ENCODE measurements around the gene UQCC3.
A peak's percentile ranks its signal among the peaks of the same experiment; 100 is the strongest.
"Not testable (repeated sequence)": the region's sequence is repeated elsewhere in the genome, so short reads cannot be mapped to it uniquely, and the experiment has no call there.

The UQCC3 gene, protein sequence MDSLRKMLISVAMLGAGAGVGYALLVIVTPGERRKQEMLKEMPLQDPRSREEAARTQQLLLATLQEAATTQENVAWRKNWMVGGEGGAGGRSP

DNA sequence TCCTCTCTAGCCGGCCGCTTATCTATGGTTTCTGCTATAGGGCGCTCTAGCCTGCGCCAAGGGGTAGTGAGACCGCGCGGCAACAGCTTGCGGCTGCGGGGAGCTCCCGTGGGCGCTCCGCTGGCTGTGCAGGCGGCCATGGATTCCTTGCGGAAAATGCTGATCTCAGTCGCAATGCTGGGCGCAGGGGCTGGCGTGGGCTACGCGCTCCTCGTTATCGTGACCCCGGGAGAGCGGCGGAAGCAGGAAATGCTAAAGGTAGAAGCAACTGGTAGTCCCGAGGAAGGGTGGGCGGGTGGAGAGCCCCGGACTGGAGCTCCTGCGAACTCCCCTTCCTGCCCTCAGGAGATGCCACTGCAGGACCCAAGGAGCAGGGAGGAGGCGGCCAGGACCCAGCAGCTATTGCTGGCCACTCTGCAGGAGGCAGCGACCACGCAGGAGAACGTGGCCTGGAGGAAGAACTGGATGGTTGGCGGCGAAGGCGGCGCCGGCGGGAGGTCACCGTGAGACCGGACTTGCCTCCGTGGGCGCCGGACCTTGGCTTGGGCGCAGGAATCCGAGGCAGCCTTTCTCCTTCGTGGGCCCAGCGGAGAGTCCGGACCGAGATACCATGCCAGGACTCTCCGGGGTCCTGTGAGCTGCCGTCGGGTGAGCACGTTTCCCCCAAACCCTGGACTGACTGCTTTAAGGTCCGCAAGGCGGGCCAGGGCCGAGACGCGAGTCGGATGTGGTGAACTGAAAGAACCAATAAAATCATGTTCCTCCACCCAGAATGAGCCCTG lies at the start of gene UQCC3, which contains the start of gene LBHD1:
UQCC3 (plus strand) TSS at position 66 of the 782 bp plus-strand sequence; CDS start at position 139, 73 bp downstream.
LBHD1 (minus strand) TSS at position 660 of the 782 bp plus-strand sequence. CDS start 2,236 bp downstream, outside the sequence.
- peak; percentile 83 to 89 for DNase-seq

DNA sequence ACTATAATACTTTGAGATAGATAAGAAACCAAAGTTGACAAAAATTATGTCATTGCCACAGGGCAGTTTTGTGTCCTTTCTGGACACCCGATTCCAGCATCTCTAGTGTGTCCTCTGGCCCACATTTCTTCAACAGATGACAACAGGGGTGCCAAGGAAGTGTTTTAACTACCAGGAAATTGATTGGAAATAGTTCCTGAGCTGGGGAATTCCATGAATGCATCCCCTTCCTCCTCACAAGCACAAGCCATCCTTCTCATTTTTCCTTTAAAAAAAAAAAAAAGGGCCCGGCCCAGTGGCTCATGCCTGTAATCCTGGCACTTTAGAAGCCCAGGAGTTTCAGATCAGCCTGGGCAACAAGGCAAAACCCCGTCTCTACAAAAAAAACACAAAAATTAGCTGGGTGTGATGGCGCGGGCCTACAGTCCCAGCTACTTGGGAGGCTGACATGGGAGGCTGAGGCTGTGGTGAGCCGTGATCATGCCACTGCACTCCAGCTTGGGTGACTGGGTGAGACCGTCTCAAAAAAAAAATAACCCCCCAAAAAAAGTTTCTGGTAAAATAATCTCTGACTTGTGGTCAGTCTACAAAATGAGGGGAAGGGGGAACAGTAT lies 48.9 kb upstream of the UQCC3 start:
- DNase-seq = no peak

DNA sequence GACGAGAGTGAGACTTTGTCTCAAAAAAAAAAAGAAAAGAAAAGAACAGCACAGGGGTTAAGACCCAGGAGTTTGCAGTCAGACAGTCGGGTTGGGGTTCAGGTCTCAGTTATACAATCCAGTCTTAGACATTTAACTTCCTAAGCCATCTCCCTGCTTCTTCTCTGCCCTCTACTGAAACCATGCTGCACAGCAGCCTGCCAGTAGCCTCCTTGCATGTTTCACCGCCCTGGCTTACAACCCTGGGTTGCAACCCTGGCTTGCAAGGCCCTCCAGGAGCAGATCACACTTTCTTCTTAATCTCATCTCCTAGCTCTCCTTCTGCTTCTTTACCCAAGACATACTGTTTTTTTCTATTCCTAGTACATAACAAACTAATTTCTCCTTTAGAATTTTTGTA lies 43.8 kb upstream of the UQCC3 start:
- peak in 1 of 2 donors; percentile 14 for DNase-seq

DNA sequence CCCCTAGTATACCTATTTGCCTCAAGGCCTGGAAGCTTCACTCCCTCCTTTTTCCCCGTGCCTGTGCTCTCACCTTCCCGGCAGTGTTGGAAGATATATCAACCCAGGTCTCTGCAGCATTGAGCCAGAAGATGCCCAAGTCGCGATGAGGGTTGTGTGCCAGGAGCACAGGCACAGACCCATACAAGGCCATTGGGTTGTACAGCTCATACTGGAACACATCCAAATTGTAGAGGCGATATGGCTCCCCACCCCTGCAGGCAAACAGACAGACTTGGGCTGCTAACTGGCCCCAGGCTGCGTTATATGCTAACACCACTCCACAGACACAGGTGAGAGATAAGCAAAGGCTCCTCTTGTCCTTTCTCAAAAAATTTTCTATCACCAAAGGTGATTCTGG lies 39.0 kb upstream of the UQCC3 start:
- no peak for DNase-seq

DNA sequence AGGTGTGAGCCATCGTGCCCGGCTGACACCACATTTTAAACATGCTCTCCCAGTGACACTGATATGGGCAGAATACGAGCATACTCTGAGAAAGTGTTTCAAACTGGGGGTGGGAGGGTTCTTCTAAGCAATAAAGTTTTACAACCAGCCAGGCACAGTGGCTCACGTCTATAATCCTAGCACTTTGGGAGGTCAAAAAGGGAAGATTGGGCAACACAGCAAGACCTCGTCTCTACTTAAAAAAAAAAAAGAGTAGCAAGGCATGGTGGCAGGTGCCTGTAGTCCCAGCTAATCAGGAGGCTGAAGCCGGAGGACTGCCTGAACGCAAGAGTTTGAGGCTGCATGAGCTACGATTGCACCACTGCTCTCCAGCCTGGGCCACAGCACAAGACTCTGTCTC lies 27.3 kb upstream of the UQCC3 start:
- no peak for DNase-seq

DNA sequence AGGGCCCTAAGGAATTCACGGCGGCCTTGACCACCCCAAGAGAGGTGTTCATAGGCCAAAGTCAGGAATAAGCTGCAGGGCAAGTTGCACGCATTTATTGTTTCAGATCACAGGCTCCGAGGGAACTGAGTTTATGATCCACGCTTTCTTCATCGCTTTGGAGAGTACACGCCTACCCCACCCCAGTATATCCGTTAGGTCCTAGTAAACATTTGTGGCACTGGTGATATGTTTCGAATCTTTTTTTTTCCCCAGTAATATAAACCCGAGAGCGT lies 25.9 kb upstream of the UQCC3 start:
- DNase-seq = peak in 1 of 2 donors; percentile 19

DNA sequence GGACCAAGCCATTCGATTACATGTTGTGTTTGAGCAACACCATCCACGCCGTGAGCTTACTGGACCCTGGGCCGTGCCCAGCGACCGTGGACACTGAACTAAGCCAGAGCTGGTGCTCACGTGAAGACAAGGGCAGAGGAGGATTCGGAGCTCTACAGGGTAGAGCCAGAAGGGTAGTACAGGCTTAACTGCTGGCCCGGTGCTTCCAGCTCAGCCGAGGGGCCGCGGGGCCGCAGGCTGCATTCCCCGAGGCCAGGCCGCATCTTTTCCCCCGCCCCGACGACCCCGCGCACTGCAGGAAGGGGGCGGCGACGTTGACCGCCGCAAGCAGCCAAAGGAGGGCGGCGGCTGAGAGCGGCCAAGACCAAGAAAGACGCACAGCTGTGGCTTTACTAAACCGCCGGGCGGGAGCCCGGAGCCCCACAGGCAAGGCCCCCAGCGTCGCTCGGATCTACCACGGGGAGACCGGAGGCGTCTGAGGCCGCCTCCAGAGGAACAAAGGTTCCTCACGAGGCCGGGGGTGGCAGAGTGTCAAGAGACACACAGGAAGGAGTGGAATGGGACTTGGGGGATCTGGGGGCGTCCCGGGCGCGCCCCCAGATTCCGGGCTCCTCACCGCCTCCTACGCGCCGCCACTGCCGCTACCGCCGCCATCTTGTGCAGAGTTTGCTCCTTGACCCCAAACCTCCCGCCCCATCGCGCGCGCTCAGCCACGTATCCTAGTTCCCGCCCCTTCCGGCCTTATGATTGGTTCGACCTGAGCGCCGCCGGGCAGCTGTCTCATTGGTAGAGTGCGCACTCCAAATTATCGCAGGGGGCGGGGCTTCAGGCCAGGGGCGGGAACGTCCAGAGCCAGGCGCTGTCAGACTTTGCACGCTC lies 25.3 kb upstream of the UQCC3 start, which contains the start of gene GANAB:
GANAB (minus strand) TSS at position 668 of the 879 bp plus-strand sequence; CDS start at position 654, 14 bp downstream.
- DNase-seq = peak; percentile 98 to 99

DNA sequence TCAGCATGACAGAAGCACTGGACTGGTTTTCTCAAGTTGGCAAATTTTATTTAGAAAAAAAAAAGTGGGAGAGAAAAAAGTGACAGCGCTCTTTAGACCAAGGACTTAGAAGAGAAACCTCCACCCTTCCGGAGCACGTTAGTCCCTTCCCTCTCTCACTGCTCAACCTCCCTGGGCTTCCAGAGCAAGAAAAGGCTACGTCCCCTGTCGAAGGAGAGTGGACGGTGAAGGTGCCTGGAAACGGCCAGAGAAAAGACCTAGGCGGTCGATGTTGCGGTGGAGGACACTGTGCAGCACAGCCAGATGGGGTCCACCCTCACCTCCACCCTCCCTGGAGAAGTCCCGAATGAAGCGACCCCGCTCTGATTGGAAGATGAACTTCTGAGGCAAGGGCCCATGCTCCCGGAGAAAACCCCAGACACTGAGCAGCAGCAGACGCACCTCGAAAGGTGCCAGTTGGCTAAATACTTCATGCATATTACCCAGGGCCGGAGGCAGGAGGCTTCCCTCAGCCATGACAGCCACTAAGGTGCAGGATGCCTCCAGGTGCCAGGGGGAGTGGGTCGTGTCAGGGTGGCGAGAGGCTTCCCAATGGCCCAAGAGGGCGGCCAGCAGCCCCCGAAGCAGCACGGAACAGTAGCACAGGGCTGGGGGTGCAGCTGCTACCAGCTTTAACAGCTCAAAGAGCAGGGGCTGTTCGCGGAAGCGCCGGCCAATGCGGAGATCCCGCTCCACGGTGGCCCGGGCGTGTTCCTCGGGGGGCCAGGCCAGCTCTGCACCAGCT lies 24.5 kb upstream of the UQCC3 start:
- DNase-seq = no peak

DNA sequence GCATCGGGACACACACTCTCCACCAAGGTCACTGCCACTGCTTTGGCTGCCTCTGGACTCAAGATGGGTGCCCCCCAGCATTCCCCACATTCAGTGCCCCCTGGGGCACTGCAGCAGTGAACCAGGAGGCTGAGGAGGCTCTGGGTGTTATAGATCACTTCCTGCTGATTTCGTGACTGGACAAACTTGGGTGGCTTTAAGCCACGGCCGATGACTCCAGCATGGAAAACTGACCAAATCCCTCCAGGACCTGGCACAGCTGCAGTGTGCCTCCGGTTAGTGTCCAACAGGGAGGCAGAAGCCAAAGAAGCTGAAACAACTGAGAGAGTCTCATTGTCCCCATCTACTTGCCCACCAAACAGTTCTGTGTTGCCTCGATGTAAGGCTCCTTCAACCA lies 23.9 kb upstream of the UQCC3 start:
- DNase-seq = no peak

DNA sequence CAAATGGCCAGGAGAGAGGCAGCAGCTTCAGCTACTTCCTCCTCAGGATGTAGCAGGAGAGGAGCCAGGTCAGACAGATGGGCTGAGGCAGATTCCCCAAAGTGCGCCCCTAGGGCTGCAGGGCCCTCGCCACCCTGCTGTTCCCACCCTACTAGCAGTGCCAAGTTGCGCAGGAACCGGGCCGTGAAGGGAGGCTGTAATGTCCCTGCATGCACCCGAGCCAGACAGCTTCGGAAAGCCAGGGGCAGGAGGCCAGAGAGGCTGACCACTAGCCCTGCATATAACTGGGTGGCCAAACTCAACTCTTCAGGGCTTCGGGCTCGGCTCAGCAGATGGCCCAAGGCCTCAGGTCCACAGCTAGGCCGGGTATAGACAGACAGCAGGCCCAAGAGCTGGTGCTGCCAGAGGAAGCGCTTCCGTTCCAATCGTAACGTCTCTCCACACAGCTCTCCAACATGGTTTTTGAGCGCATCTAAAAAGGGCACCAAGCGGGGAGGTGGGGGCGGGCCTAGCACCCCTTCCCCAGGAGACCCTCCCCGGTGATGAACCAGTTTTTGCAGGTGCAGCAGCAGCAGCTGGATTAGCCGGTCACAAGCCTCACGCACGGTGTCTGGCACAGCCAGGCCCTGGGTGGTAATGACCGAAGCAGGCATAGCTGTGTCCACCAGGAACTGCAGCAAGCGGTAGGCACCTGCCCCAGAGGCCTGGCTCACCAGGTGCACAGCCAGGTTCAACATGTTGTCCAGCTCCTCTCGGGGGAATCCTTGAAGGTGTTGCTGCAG lies 23.1 kb upstream of the UQCC3 start:
- no peak for DNase-seq

DNA sequence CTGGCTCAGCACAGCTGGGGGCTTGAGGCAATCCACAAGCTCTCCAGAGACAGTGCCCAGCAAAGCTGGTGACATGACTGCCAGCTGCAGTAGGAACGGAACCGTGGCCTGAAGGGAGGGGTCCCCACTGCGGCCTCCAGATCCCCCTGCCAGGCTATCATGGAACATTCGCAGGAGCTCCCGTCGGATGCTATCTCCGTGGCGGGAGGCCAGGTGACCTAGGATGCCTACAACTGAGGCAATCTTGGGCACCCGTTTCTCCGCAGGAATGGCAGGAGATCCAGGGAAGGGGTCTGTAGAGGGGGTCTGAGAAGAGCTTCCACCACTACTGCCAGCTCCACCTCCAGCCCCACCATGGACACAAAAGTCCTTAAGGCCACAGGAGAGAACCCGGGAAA lies 22.5 kb upstream of the UQCC3 start:
- DNase-seq = no peak

DNA sequence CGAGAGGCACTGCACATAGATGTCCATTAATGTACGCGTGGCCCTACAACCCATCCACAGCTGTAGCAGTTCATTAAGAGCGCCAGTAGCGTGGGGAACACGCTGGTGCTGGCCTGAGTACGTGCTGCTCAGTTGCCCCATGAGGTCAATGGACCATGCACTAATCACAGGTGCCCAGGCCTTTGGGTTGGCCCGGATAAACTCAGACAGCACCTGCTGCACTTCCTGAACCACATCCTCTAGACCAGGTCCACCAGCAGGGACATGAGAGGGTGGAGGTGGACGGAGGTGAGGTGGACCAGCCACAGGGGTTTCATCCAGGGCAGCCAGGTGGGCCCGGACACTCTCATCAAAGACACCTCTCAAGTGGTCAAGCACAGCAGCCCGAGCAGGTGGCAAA lies 22.0 kb upstream of the UQCC3 start:
- DNase-seq = no peak

DNA sequence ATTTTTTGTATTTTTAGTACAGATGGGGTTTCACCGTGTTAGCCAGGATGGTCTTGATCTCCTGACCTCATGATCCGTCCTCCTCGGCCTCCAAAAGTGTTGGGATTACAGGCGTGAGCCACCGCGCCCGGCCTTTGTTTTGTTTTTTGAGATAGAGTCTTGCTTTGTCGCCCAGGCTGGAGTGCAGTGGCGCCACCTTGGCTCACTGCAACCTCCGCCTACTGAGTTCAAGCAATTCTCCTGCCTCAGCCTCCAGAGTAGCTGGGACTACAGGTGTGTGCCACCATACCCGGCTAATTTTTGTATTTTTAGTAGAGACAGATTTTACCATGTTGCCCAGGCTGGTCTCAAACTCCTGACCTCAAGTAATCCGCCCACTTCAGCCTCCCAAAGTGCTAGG lies 21.2 kb upstream of the UQCC3 start:
- not testable (repeated sequence) for DNase-seq

DNA sequence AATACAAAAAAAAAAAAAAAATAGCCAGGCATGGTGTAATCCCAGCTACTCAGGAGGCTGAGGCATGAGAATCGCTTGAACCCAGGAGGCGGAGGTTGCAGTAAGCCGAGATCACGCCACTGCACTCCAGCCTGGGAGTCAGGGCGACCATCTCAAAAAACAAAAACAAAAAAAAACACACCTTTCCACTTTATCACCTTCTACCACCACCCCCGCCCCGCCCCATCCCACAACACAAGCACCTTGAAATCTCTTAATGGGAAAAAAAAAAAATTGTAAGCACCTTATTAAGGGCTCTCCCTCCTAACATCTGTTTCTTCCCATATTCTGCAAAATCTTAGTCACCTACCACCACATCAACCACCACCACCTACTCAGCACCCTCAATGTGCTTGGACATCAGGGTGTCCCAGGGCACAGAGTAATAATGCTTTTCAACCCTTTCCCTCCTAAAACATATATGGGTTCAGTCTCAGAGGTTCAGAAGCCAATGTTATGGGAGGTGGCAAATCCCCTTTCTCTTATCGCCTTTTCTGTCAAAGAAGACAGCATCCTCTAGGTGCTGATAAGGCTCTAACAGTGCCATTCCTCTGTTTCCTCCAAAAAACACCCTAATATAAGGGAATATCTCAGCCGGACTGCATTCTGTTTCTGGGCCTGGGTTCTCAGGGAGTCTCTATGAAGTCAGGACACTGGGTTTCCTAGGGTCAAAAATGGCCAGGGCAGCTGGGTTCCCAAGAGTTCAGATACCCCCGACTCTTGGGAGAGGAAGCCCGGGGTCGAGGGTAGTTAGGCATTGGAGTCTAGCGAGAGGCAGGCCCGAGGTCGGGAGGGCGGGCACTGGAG lies 19.1 kb upstream of the UQCC3 start:
- DNase-seq = no peak

DNA sequence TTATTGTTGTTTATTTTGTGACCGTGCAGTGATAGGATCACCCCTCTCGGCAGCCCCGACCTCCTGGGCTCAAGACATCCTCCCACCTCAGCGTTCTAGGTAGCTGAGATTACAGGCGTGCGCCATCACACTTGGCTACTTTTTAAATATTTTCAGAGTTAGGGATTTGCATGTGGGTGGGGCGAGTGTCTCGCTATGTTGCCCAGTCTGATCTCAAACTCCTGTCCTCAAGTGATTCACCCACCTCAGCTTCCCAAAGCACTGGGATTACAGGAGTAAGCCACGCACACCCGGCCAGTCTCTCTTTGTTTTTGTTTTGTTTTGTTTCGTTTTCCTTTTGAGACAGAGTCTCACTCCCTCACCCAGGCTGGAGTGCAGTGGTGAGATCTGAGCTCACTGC lies 17.2 kb upstream of the UQCC3 start:
- no peak for DNase-seq

DNA sequence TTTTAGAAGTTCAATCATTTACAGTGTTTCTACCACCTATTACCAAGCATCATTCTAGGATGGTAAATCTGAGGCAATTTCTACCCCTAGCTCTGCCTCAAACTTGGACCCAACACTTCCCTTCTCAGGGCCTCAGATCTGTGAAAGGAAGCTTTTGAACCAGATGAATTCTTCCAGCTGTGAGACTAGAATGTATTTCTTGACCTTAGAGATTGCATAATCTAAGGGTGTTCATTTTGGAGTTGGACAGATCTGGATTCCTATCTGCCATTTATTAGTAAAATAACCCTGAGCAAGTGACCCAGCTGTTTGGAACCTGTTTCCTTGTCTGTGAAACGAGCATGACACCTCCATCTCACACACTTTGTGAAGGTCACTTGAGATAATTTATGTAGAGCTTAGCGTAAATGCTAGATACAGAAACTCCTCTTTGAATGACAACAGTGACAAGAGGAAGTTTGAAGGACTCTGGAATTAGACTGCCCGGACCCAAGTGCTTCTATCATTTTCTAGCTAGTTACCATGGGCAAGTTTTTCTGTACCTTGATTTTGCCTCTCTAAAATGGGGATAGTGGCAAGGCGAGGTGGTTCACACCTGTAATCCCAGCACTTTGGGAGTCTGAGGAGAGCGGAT lies 14.6 kb upstream of the UQCC3 start:
- DNase-seq = no peak

DNA sequence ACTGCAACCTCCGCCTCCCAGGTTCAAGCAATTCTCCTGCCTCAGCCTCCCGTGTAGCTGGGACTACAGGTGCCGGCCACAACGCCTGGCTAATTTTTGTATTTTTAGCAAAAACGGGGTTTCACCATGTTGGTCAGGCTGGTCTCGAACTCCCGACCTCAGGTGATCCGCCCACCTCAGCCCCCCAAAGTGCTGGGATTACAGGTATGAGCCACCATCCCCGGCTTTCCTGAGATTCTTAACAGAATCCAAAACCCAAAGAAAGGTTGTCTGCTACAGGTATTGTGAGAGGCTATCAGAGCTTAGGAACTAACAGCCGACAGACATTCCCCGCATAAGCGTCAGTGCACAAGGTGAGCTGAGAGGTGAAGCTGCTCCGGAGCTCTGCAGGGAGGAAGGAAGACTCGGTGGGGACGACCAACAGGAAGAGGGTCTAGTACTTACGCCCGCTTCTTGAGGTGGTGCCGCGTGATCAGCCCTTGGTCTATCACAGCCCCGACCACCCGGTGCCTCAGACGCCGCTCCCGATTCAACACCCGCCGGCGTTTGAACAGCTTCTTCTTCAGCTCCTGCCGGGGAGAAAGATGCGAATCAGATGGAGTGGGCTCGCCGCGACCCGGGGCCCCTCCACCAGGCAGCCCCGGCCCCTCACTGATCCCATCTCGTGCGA lies 6.9 kb upstream of the UQCC3 start:
- no peak for DNase-seq

DNA sequence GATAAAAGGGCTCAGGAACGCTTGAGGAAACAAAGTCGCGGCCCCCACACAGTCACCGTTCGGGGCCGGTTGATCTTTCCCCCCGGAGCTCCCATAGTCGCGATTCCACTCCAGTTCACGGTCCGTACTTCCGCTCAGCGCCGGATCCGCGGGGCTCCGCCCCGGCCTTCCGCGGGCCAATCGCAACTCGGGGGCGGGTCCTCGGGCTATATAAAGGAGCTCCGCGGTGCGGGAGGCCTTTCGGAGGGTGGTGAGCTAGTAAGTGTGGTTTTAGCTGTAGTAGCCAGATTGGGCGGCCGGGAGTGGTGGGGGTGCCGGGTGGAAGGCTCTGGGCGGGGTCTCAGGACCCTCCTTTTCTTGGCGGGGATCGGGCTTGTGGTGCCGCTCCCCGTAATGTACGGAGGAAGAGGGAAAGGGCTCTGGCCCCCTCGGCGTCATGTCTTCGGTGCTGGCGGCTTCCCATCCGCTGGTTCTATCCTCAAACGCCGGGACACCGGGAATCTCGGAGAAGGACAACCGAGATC lies 6.3 kb upstream of the UQCC3 start, which contains the start of the genes C11orf98 and CSKMT:
C11orf98 (minus strand) TSS at position 136 of the 524 bp plus-strand sequence; CDS start at position 95, 41 bp downstream.
CSKMT (plus strand) TSS at position 238 of the 524 bp plus-strand sequence. CDS start 568 bp downstream, outside the sequence.
- peak; percentile 86 to 98 for DNase-seq
